ENCODE measurements around the gene NEGR1.

NEGR1 gene

DNA sequence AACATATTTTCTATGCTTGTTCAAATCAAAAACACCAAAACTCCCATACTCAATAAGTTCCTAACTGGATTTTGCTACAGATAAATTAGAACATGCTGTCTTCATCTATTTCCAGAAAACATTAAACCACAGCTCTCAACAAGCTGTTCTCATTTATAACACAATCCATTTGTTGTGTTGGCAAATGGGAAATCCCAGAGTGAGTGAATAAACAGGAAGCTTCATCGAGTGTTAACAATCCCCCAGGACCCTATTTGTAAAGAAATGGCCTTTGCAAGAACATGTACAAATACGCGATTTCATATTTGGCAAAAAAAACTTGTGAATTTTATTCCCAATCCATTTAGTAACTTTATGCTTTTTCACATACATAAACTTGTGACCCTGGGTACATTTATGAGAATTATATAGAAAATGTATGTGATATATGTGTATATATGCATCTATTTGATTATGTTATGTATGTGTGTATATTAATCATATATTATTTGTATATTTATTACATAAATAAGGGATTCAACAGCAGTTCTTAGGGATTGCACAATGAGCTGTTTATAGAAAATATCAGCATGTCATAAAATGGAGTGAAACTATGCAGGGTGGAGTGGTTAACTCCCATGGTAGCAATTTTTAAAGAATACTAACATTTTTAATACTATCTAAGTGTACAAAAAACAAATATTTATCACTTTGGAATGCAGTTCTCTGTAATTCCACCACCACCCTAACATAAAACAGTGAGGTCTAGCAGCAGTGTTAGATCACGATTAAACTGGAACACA, 160.0 kb downstream of the NEGR1 start:
- no peaks in the 10 kb centered on the region for H3K27me3 ChIP-seq (ENCODE audit: low read depth)
- no peak for DNase-seq (ENCODE audit: low spot score in 2 of 2)
- H3K4me1 ChIP-seq, result no peaks in the 10 kb centered on the region
- H3K9me3 ChIP-seq, result no peaks in the 10 kb centered on the region
- no peak overlapping the region for H3K4me3 ChIP-seq
- H3K36me3 ChIP-seq (replicated peaks), result no peaks in the 10 kb centered on the region
- in situ Hi-C loops (cut with MboI; ENCODE audit: low sequenced_read_pairs), result no loop called here

DNA sequence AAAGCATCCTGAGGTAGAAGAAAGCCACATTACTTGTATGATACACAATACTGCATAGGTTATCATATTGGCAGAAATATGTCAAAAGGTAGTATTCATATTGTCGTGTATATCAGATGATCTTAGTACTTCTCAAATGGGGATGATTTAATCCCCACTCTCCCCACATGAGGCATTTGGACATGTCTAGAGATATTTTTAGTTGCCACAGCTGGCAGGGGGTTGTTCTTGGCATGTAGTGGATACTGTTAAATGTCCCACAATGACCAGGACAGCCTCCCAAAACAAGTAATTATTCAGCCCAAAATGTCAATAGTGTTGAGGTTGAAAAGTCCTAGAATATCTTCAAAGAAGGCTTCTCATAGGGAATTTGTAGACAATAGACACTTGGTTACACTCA, 162.8 kb downstream of the NEGR1 start:
- Histone ChIP-seq H3K4me3 (no peak overlapping the region), H3K9me3 (no peaks in the 10 kb centered on the region), H3K4me1 (peaks cover 5% of the 10 kb centered on the region; the same call in 1 of the 2 replicates), H3K27me3 (ENCODE audit: low read depth) (no peaks in the 10 kb centered on the region), H3K36me3 (replicated peaks) (no peaks in the 10 kb centered on the region)
- no peak for DNase-seq (ENCODE audit: low spot score in 2 of 2)
- in situ Hi-C loops (cut with MboI; ENCODE audit: low sequenced_read_pairs), result no loop called here

DNA sequence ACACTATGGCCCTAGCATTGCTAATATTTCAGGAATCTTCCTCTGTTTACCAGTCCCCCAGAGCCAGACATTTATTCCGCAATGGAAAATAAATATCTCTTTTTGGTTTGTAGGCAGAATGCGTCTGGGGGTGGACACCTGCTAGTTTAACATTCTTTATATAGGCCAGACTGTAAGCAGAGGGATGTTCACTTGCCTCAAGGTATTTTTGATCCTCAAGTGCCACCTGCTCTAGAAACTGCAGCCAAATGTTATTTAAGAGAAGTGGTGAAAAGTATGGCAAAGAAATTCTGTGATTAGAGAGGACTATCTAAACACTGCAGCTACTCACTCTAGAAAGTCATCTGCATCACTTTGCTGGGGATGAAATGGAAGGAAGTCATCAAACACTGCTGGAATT, 164.7 kb downstream of the NEGR1 start:
- no peaks in the 10 kb centered on the region for H3K9me3 ChIP-seq
- H3K27me3 ChIP-seq (ENCODE audit: low read depth), result no peaks in the 10 kb centered on the region
- in situ Hi-C loops (cut with MboI; ENCODE audit: low sequenced_read_pairs), result no loop called here
- no peak overlapping the region for H3K4me3 ChIP-seq
- H3K4me1 ChIP-seq, result peaks cover 5% of the 10 kb centered on the region; the same call in 1 of the 2 replicates
- no peak for DNase-seq (ENCODE audit: low spot score in 2 of 2)
- no peaks in the 10 kb centered on the region for H3K36me3 ChIP-seq (replicated peaks)

DNA sequence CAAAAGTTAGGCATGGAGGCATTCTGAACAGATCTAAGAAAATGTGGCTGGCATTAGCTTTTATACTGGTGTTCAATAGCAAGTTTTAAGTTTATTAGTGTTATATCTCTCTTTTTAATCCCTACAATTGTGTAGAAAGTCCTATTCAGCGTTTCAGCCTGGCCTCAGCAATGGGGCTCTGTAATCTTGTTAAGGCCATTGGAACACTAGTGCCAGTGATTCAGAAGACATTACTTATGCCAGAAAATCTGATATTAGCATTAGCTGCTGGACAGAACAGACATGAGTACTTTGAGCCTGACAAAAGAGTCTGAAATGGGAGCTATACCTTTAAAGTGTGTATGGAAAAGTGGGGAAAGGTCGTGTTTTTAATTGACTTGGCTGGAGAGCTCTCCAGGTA, 167.0 kb downstream of the NEGR1 start:
- in situ Hi-C loops (cut with MboI; ENCODE audit: low sequenced_read_pairs), result no loop called here
- H3K27me3 ChIP-seq (ENCODE audit: low read depth), result no peaks in the 10 kb centered on the region
- H3K9me3 ChIP-seq, result no peaks in the 10 kb centered on the region
- H3K4me3 ChIP-seq, result no peak overlapping the region
- H3K36me3 ChIP-seq (replicated peaks), result no peaks in the 10 kb centered on the region
- no peak for DNase-seq (ENCODE audit: low spot score in 2 of 2)
- peaks cover 5% of the 10 kb centered on the region; the same call in 1 of the 2 replicates for H3K4me1 ChIP-seq

DNA sequence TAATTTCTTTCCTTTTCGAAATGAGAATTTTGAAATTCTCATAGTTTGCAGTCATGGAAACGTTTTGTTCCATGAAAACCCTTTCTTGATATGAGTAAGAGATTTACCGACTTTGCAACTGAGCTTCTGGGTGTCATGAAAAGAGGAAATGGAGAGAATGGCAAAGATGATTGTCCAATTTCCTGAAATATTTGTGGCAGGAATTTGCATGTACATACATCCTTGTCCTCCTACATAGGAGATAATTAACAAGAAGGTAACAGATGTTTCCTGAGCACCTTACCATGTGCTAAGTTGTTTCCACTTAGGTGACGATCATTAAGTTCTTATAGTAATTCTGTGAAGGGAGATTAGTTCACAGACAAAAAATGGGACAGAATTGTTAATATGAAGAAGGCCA, 170.7 kb downstream of the NEGR1 start:
- Histone ChIP-seq H3K4me3 (no peak overlapping the region), H3K4me1 (peaks cover 11% of the 10 kb centered on the region; the same call in 1 of the 2 replicates), H3K36me3 (replicated peaks) (no peaks in the 10 kb centered on the region), H3K9me3 (no peaks in the 10 kb centered on the region), H3K27me3 (ENCODE audit: low read depth) (no peaks in the 10 kb centered on the region)
- DNase-seq (ENCODE audit: low spot score in 2 of 2), result no peak
- in situ Hi-C loops (cut with MboI; ENCODE audit: low sequenced_read_pairs), result no loop called here

DNA sequence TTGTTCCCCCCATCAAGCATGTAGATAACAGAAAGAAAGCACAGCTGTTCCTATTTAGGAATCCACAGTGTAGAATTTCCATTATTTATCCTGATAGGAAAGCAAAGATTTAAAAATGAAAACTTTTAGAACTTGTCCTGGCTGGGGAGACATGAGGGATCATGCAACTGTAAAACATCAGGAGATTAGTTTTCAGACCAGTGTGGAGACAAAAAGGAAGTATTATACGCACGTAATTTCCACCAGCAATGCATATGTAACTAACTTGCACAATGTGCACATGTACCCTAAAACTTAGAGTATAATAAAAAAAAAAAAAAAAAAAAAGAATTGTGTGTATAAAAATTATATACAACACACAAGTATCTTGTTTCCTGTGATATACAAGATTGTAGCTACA, 172.4 kb downstream of the NEGR1 start:
- in situ Hi-C loops (cut with MboI; ENCODE audit: low sequenced_read_pairs), result no loop called here
- 0 out of 2 replicates have a peak, but pooled peaks cover 5% of the 10 kb centered on the region for H3K4me1 ChIP-seq
- H3K4me3 ChIP-seq, result no peak overlapping the region
- no peak for DNase-seq (ENCODE audit: low spot score in 2 of 2)
- no peaks in the 10 kb centered on the region for H3K27me3 ChIP-seq (ENCODE audit: low read depth)
- no peaks in the 10 kb centered on the region for H3K9me3 ChIP-seq
- H3K36me3 ChIP-seq (replicated peaks), result no peaks in the 10 kb centered on the region

DNA sequence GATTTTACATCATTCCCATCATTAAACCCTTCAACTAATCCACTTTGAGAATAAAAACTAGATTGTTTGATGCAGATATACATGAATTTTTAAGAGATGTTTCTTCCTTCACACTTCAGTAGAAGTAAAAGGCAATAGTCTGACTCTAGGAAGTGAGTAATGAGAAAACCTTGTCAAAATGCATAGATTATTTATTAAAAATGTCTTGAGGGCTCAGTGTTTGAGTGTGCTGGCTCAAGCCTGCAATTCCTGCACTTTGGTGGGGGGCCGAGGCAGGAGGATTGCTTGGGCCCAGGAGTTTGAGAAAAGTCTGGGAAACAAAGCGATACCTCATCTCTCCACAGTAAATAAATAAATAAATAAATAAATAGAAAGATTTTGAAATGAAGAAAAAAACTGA, 177.1 kb downstream of the NEGR1 start:
- H3K9me3 ChIP-seq, result no peaks in the 10 kb centered on the region
- H3K4me1 ChIP-seq, result peaks cover 15% of the 10 kb centered on the region; the same call in 1 of the 2 replicates
- no peak for DNase-seq (ENCODE audit: low spot score in 2 of 2)
- no peaks in the 10 kb centered on the region for H3K27me3 ChIP-seq (ENCODE audit: low read depth)
- H3K4me3 ChIP-seq, result no peak overlapping the region
- in situ Hi-C loops (cut with MboI; ENCODE audit: low sequenced_read_pairs), result no loop called here
- H3K36me3 ChIP-seq (replicated peaks), result no peaks in the 10 kb centered on the region

DNA sequence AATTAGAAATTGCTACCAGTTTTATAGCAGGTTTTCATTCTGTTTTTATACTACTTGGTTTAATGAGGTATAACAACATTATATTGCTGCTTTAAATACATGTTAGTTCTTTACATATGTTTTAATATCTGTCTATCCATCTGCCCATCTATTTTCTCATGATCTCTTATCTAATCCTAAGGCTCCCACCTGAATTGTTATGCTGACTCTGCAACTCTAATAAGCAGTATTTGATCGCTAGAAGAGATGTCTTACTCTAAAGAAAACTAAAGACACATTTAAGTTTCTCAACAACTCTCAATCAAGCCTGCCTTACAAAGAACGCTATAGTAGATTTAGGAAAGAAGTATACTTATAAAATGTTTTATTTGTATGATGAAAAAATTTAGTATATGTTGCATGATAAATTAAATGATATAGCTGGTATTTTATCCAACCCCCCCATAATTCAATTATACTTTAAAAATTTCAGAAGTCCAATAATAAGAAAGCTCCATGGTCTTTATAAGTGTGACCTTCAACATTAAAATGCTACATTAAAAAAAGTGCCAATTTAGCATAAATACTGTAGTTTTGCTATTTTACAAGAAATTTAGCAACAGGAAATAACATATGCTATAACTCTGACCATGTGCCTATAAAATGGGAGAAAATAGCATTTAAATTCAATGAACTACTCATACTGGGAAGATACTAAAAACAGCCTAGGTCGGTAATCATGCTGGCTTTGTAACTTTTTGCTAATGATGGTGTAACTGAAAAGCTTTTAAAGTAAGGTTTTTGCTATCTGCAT, 180.3 kb downstream of the NEGR1 start:
- Histone ChIP-seq H3K36me3 (replicated peaks) (no peaks in the 10 kb centered on the region), H3K9me3 (no peaks in the 10 kb centered on the region), H3K4me1 (peaks cover 10% of the 10 kb centered on the region; the same call in 1 of the 2 replicates), H3K4me3 (no peak overlapping the region), H3K27me3 (ENCODE audit: low read depth) (no peaks in the 10 kb centered on the region)
- no peak for DNase-seq (ENCODE audit: low spot score in 2 of 2)
- in situ Hi-C loops (cut with MboI; ENCODE audit: low sequenced_read_pairs), result no loop called here

DNA sequence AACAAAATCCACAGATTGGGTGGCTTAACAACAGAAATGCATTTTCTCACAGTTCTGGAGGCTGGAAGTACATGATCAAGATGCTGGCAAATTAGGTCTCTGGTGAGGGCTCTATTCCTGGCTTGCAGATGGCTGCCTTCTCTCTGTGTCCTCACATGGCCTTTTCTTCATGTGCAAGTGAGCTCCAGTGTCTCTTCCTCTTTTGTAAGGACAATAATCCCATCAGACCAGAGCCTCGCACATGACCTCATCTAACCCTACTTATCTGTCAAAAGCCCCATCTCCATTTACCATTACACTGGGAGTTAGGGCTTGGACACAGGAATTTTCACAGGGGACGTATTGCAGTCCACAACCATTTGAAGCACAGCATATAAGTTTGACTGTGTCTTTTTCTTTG, 181.6 kb downstream of the NEGR1 start:
- peak; percentile 30 to 35 for DNase-seq (ENCODE audit: low spot score in 2 of 2)
- no peaks in the 10 kb centered on the region for H3K36me3 ChIP-seq (replicated peaks)
- in situ Hi-C loops (cut with MboI; ENCODE audit: low sequenced_read_pairs), result no loop called here

DNA sequence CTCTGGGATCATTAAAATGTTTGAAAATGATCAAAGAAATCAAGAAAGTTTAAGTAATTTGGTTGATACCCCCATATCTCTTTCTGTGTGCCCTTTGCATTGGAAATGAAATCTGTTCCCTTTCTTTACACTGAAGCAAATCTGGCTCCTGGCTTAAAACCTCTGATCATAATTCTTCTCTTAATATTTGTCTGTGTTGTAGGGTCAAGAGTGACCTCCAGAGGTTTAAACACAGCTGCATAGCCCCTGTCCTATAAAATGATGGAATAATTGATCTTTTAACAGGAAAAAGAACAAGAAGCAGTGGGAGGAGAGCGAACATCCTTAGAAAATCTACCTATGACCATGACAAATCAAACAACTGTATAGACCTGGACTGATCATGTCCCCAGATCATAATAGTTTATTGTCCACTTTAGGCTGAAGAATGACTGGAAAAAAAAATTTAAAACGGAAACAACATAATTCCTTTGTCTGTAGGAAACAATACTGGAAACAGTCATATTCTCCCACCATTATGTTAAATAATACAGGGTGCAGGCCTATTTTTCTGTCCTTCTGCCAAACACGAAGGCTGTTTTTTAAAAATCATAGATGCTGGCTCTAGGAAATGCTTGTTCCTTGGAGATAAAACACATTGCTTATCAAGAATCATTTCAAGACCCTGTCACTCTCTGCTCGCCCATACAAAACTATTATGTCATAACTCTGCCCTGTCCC, 184.3 kb downstream of the NEGR1 start:
- Histone ChIP-seq H3K4me1 (peaks cover 10% of the 10 kb centered on the region; the same call in 1 of the 2 replicates), H3K9me3 (no peaks in the 10 kb centered on the region), H3K36me3 (replicated peaks) (no peaks in the 10 kb centered on the region), H3K4me3 (no peak overlapping the region), H3K27me3 (ENCODE audit: low read depth) (no peaks in the 10 kb centered on the region)
- DNase-seq (ENCODE audit: low spot score in 2 of 2), result no peak
- in situ Hi-C loops (cut with MboI; ENCODE audit: low sequenced_read_pairs), result no loop called here

More for the DNA sequence above, 181.6 kb downstream of the NEGR1 start:
- Histone ChIP-seq H3K27me3 (ENCODE audit: low read depth) (no peaks in the 10 kb centered on the region), H3K4me1 (peaks cover 10% of the 10 kb centered on the region; the same call in 1 of the 2 replicates), H3K9me3 (no peaks in the 10 kb centered on the region), H3K4me3 (no peak overlapping the region)

DNA sequence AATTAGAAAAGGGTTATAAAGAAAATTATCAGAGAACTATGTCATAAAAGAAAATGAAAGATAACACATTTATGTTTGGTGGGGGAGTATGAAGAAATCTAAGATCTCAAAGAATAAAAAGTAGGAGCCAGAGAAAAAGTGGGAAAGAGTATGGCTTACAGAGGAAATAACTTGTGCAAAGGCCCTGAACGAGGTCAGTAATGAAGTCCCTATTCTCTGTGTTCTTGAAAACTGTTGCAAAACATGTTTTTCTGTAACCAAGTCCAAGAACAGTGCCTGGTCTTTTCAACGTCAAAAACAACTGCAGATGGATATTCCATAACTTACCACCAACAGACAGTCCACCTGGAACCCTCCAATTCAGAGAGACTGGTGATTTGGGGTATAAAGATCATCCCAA, 188.1 kb downstream of the NEGR1 start:
- Histone ChIP-seq H3K27me3 (ENCODE audit: low read depth) (no peaks in the 10 kb centered on the region), H3K9me3 (no peaks in the 10 kb centered on the region), H3K4me1 (no peaks in the 10 kb centered on the region), H3K36me3 (replicated peaks) (no peaks in the 10 kb centered on the region), H3K4me3 (no peak overlapping the region)
- DNase-seq (ENCODE audit: low spot score in 2 of 2), result no peak
- in situ Hi-C loops (cut with MboI; ENCODE audit: low sequenced_read_pairs), result no loop called here

DNA sequence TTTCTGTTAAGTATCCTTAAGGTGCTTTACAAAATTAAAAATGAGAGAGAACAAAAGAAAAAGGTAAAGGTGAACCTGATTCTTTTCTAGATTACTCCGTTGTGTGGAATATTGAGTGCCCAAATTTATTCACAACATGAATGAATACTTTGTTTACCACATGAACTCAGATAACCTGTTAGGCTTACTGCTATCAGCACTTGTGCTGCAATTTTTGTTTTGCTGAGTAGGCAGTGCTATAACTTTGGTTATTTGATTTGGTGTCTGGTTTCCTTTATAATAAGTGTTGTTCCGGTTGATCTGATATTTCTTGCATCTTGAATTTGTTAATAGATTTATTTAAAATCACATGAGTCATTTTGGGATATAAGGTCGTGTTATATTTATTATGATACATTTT, 195.9 kb downstream of the NEGR1 start:
- no peaks in the 10 kb centered on the region; the same call in 1 of the 2 replicates for H3K4me1 ChIP-seq
- in situ Hi-C loops (cut with MboI; ENCODE audit: low sequenced_read_pairs), result no loop called here
- H3K36me3 ChIP-seq (replicated peaks), result no peaks in the 10 kb centered on the region
- H3K9me3 ChIP-seq, result no peaks in the 10 kb centered on the region
- H3K4me3 ChIP-seq, result no peak overlapping the region
- no peak for DNase-seq (ENCODE audit: low spot score in 2 of 2)
- no peaks in the 10 kb centered on the region for H3K27me3 ChIP-seq (ENCODE audit: low read depth)

DNA sequence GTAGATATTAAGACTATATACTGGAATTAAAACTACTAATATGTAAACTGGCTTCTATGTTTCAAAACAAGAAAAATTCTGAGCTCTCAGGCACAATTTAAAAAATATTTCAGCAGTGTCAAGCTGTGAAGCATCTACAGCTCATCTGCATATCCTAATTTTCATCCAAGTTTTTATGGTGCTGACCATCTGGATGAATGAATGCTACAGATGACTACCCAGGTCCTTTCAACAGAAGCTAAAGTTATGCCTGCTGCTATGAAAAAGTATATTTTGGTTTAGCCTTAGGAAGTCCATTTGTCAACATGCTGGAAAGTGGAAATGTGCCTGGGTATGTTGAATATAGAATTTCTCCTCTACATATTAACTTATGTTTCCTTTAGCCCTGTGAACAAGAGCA, 206.9 kb downstream of the NEGR1 start:
- no peaks in the 10 kb centered on the region for H3K36me3 ChIP-seq (replicated peaks)
- H3K4me1 ChIP-seq, result peaks cover 5% of the 10 kb centered on the region
- H3K27me3 ChIP-seq (ENCODE audit: low read depth), result no peaks in the 10 kb centered on the region
- no peak for DNase-seq (ENCODE audit: low spot score in 2 of 2)
- no peak overlapping the region for H3K4me3 ChIP-seq
- in situ Hi-C loops (cut with MboI; ENCODE audit: low sequenced_read_pairs), result no loop called here
- no peaks in the 10 kb centered on the region for H3K9me3 ChIP-seq

DNA sequence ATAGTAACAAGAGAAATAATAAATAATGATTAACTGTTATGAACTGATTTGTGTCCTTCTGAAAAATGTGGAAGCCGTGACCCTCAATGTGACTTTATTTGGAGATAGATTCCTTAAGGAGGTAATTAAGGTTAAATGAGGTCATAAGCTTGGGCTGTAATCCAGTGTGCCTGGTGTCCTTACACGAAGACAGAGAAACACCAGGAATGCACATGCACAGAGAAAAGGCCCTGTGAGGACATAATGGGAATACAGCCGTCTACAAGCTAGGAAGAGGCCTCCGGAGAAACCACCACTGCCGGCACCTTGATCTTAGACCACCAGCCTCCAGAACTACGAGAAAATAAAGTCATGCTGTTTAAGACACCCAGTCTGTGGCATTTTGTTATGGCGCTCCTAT, 215.9 kb downstream of the NEGR1 start:
- Histone ChIP-seq H3K27me3 (ENCODE audit: low read depth) (no peaks in the 10 kb centered on the region), H3K4me3 (no peak overlapping the region), H3K36me3 (replicated peaks) (no peaks in the 10 kb centered on the region), H3K9me3 (no peaks in the 10 kb centered on the region), H3K4me1 (peaks cover 11% of the 10 kb centered on the region)
- DNase-seq (ENCODE audit: low spot score in 2 of 2), result no peak
- in situ Hi-C loops (cut with MboI; ENCODE audit: low sequenced_read_pairs), result no loop called here

All from HAP-1 (cell line).